ENCODE measurements around the gene OR51I2.
A peak's percentile ranks its signal among the peaks of the same experiment; 100 is the strongest.

Gene OR51I2

DNA sequence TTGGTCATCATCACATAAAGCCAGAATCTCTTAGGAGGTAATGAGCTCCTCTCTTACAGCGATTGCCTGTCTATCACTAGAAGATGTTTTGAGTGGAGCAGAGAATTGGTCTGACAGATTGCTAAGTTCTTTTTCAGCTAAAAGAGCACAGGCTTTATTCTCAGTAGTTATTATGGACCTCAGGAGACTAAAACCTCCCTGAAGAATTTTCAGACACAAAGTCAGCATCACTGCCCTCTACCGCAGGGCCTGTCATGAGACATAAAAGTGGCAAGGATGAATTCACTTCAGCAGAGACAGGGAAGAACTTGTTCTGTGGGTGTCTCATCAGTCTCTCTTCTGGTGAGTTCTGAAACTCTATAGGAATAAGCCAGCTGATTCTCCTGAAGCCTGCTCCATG lies at the start of gene OR51I2:
OR51I2 (plus strand) TSS at position 301 of the 400 bp plus-strand sequence. CDS start 4,166 bp downstream, outside the sequence.
- DNase-seq: no peak

- no peak for DNase-seq
Measured at GRCh38 chr11:5405173-5405572, 44.0 kb upstream of the OR51I2 start.

- no peak for DNase-seq
Measured at GRCh38 chr11:5420993-5421392, 28.1 kb upstream of the OR51I2 start.

DNA sequence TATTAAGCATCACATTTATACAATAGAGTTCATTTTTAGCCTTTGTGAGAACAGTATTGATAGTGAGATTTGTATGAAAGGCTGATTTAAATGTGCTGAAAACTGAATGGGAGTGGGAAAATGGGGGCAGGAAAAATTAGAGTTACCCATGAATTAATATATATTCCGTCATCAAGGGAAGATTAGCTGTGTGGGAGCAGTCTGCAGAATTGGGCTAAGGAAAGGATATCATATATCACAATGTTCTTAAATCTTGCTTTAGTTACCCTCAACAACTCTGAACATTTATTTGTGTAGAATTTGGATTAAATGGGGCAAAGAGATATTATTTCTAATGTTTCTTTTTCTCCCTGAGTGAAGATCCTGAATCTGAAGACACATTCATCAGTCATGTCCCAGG lies 27.3 kb upstream of the OR51I2 start, which contains the start of gene OR51Q1:
OR51Q1 (plus strand) TSS at position 301 of the 400 bp plus-strand sequence; CDS start at position 391, 90 bp downstream.
- DNase-seq: no peak

- DNase-seq: no peak
Measured at GRCh38 chr11:5423131-5423530, 26.0 kb upstream of the OR51I2 start.

DNA sequence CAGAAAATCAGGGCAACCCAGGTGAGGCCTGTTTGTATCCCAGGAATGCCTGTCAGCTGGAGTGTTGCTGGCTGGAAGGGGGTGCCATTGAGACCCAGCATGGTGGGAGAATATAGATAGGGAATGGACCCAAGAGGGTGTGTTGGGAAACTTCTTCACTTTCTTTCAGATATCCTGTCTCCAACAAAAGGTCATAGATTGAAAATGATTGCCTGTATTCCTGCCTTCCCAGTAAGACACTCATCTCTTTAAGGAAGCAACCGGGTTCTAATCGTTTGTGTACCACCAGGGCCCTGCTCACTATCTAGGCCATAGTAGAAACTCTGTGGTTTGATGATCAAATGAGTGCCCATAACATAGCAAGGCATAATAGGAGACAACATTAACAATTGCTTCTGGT lies 7.7 kb upstream of the OR51I2 start, which contains the start of gene OR51I1:
OR51I1 (minus strand) TSS at position 101 of the 400 bp plus-strand sequence; CDS start at position 101, 0 bp downstream.
- no peak for DNase-seq

DNA sequence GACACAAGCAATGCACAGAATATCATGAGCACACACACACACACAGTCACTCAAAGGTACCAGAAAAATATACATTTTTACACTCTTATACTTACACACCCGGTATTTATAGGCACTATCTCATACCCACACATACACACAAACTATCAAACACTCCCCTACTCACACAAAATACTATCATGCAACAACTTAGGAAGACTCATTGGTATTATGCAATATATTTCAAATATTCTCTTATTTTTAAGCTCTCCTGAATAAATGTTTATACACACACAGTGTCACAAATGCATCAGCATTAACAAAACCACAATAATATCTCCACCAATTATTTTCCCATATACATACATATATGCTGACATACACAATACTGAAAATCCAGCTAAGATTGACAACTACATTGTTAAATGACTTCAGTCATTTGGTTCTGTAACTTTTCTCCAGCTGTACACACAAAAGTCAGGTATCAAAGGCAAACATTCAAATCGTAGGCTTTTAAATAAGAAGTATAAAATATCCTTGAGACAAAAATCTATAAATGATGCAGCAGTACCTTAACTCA lies 5.2 kb upstream of the OR51I2 start:
- no peak for DNase-seq

GRCh38 chr11:5449432-5449831 lies 309 bp downstream of the OR51I2 start:
- DNase-seq: no peak

- DNase-seq: no peak
Measured at GRCh38 chr11:5460983-5461621, 12.0 kb downstream of the OR51I2 start.

- no peak for DNase-seq
Measured at GRCh38 chr11:5467527-5467926, 18.4 kb downstream of the OR51I2 start.

- DNase-seq: no peak
Measured at GRCh38 chr11:5473921-5474320, 24.8 kb downstream of the OR51I2 start.

- DNase-seq: peak; percentile 47
Measured at GRCh38 chr11:5476186-5476819, 27.2 kb downstream of the OR51I2 start.

DNA sequence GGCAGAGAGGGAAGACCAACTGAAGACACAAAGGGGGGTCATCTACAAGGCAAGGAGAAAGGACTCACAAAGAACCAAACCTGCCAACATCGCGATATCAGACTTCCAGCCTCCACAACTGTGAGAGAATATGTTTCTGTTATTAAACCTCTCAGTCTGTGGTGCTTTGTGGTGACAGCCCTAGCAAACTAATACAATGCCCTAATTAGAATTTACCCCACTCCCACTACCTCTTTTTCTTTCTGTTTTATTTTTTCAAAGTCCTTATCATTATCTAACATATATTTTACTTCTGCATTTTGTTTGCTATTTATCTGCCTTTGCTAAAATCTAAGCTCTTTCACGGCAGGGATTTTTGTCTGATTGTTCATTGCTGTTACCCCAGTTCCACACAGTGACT lies 36.9 kb downstream of the OR51I2 start:
- DNase-seq: no peak

GRCh38 chr11:5486421-5486820 lies 37.3 kb downstream of the OR51I2 start:
- DNase-seq: no peak

- no peak for DNase-seq
Measured at GRCh38 chr11:5488385-5488784, 39.3 kb downstream of the OR51I2 start, which contains the start of gene OR52D1. TSS of gene OR52D1 (plus strand) at chr11:5488685. CDS start at chr11:5488707, 22 bp downstream.

DNA sequence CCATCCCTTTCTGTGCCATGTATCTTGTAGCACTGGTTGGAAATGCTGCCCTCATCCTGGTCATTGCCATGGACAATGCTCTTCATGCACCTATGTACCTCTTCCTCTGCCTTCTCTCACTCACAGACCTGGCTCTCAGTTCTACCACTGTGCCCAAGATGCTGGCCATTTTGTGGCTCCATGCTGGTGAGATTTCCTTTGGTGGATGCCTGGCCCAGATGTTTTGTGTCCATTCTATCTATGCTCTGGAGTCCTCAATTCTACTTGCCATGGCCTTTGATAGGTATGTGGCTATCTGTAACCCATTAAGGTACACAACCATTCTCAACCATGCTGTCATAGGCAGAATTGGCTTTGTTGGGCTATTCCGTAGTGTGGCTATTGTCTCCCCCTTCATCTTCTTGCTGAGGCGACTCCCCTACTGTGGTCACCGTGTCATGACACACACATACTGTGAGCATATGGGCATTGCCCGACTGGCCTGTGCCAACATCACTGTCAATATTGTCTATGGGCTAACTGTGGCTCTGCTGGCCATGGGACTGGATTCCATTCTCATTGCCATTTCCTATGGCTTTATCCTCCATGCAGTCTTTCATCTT lies 39.8 kb downstream of the OR51I2 start:
- no peak for DNase-seq

GRCh38 chr11:5489576-5490357 lies 40.6 kb downstream of the OR51I2 start:
- DNase-seq: no peak

DNA sequence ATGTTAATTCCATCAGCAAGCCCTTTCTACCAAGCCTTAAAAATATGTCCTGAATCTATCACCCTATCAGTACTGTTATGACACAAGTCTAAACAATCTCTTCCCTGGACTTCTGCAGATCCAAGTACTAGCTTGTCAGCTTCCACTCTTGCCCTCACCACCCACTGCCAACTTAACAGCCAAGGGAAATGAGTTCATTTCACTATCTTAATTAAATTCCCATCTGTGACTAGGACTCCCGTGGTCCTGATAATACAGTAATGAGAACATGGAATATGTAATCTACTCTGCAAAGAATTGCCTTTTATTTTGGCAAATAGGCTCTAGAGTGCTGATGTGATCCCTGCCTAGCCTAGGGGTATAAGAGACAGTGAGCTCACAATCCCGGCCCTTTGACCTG lies 50.5 kb downstream of the OR51I2 start:
- no peak for DNase-seq

- no peak for DNase-seq
Measured at GRCh38 chr11:5500393-5500801, 51.3 kb downstream of the OR51I2 start.

GRCh38 chr11:5504403-5504921 lies 55.3 kb downstream of the OR51I2 start:
- no peak for DNase-seq

- DNase-seq: no peak
Measured at GRCh38 chr11:5505363-5506048, 56.4 kb downstream of the OR51I2 start.

All from CD4-positive, alpha-beta T cell treated with Interleukin-6 for 4 hours (primary cell).